SK-N-MC (cell line): ENCODE measurements around the gene PI4KA.
"Not testable (repeated sequence)": the region's sequence is repeated elsewhere in the genome, so short reads cannot be mapped to it uniquely, and the experiment has no call there.

Experiments used
- DNase-seq: peaks from one replicate; pipeline ENCODE4 v3.0.0-alpha.2; 2011; ENCODE audit warnings: low read depth, low spot score
- H3K27ac ChIP-seq: fragments of 200-600 bp; sonication (generic); 2 replicates; pipeline ENCODE4 v1.5.1; 2016; ENCODE audit warnings: mixed run types
- H3K36me3 ChIP-seq: fragments of 200-600 bp; sonication (generic); 2 replicates; pipeline ENCODE4 v1.6.1; 2017; ENCODE audit warnings: antibody characterized with exemption, low read length, mixed read lengths; ENCODE audit not compliant: insufficient read depth
- H3K4me3 ChIP-seq: fragments of 200-600 bp; sonication (generic); 2 replicates; pipeline ENCODE4 v1.5.1; 2016
- H3K9ac ChIP-seq: fragments of 200-600 bp; sonication (generic); 2 replicates; pipeline ENCODE4 v1.8.0; 2017; ENCODE audit warnings: mixed run types, mixed read lengths; ENCODE audit not compliant: insufficient read length
- H3K9me3 ChIP-seq: fragments of 200-600 bp; sonication (generic); 2 replicates; pipeline ENCODE4 v1.6.1; 2017; ENCODE audit warnings: low read depth, mild to moderate bottlenecking, antibody characterized with exemption, low read length, moderate library complexity, mixed read lengths
- EZH2 ChIP-seq: fragments of 200-600 bp; sonication (generic); IDR thresholded peaks from one replicate; pipeline ENCODE4 v1.6.1; 2017; ENCODE audit warnings: antibody characterized with exemption
- FOXP2 ChIP-seq: optimal IDR thresholded peaks from 2 replicates; pipeline ENCODE3; 2011; ENCODE audit warnings: mild to moderate bottlenecking, moderate library complexity; ENCODE audit not compliant: insufficient read depth; ENCODE audit errors: extremely low read length, control extremely low read depth
- POLR2AphosphoS5 ChIP-seq: IDR thresholded peaks from 2 replicates; pipeline ENCODE4 v1.6.1; 2012; ENCODE audit warnings: mild to moderate bottlenecking, low read depth, low read length, borderline replicate concordance

Gene PI4KA

DNA sequence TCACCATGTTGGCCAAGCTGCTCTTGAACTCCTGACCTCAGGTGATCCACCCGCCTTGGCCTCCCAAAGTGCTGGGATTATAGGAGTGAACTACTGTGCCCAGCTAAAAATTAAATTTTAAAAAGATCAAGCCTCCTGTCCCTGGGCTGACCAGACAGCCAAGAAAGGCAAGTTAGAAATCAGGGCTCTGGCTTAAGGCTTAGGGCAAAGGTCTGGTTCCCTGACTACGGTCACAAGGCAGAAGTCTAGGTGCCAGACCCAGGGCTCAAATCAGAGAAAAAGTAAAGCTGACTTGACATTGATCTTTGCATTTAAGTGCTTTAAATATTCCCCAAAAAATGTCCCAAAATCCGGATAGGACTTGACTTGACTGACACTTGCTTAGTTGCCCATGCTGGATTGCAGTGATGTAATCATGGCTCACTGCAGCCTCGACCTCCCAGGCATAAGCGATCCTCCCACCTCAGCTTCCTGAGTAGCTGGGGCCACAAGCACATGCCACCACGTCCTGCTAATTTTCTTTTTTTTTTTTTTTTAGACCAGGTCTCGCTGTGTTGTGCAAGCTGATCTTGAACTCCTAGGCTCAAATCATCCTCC, 41.3 kb upstream of the PI4KA start:
- Histone ChIP-seq H3K36me3 (no peaks in the 10 kb centered on the region), H3K4me3 (no peak overlapping the region), H3K9me3 (no peaks in the 10 kb centered on the region), H3K27ac (no peak overlapping the region), H3K9ac (no peak overlapping the region)
- TF ChIP-seq EZH2 = no peak
- no peak for DNase-seq

DNA sequence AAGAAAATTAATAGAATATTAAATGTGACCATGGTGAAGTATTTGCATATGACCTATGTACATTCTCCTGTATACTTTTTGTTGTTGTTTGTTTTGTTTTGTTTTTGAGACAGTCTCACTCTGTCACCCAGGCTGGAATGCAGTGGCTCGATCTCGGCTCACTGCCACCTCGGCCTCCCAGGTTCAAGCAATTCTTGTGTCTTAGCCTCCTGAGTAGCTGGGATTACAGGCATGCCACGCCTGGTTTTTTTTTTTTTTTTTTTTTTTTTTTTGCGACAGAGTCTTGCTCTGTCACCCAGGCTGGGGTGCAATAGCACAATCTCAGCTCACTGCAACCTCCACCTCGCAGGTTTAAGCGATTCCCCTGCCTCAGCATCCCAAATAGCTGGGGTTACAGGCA, 39.1 kb upstream of the PI4KA start:
- not testable (repeated sequence) for H3K9me3 ChIP-seq, H3K36me3 ChIP-seq, H3K27ac ChIP-seq, DNase-seq, H3K4me3 ChIP-seq, H3K9ac ChIP-seq

DNA sequence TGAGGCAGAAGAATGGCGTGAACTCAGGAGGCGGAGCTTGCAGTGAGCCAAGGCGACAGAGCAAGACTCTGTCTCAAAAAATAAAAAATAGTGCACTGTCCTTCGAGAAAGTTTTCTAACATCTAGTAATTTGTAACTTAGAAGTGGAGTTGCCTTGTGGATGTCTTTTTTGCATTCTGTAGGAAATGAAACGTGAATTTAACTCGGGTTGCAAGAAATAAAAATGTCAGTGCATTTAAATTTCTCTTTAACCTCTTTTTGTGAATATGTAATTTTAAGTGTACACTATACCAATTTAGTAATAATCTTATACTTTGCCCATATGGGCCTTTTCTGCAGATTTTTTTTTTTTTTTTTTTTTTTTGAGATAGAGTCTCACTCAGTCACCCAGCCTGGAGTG, 32.4 kb upstream of the PI4KA start:
- DNase-seq = no peak
- no peak for TF ChIP-seq POLR2AphosphoS5
- TF ChIP-seq FOXP2 = no peak
- TF ChIP-seq EZH2 = no peak
- H3K4me3 ChIP-seq = no peak overlapping the region
- H3K9ac ChIP-seq = no peak overlapping the region
- H3K9me3 ChIP-seq = no peaks in the 10 kb centered on the region
- H3K36me3 ChIP-seq = peaks cover 4% of the 10 kb centered on the region; the same call in 1 of the 2 replicates
- no peak overlapping the region for H3K27ac ChIP-seq

DNA sequence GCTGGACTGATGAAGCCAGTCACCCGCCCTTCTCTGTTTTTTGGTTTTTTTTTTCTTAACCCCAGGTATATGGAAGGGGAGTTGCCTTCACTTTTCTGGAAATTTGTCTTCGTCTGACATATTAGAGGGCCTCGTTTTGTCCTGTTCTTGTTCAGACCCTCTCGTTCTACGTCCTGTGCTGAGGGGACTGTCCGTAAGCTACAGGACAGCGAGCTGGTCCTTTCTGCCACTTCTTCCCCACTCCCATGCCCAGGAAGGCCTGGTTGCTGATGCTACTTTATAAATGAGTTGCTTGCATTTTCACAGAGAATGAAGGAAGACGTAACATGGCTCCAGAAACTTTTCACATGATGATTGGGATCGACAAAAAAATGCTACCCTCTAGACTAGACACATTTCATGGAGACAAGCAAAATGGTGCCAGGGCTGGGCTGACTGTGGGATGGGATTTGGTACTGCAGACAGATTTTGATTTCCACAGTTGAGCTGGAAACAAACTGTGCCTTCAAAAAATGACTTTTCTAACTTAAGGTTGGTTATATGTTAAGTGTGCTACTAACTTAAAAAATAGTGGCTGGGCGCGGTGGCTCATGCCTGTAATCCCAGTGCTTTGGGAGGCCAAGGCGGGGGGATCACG, 31.4 kb upstream of the PI4KA start:
- no peak for DNase-seq
- TF ChIP-seq POLR2AphosphoS5 = no peak
- no peak for TF ChIP-seq FOXP2
- TF ChIP-seq EZH2 = no peak
- no peak overlapping the region for H3K27ac ChIP-seq
- H3K4me3 ChIP-seq = no peak overlapping the region
- H3K36me3 ChIP-seq = peaks cover 4% of the 10 kb centered on the region; the same call in 1 of the 2 replicates
- H3K9ac ChIP-seq = no peak overlapping the region
- no peaks in the 10 kb centered on the region for H3K9me3 ChIP-seq

DNA sequence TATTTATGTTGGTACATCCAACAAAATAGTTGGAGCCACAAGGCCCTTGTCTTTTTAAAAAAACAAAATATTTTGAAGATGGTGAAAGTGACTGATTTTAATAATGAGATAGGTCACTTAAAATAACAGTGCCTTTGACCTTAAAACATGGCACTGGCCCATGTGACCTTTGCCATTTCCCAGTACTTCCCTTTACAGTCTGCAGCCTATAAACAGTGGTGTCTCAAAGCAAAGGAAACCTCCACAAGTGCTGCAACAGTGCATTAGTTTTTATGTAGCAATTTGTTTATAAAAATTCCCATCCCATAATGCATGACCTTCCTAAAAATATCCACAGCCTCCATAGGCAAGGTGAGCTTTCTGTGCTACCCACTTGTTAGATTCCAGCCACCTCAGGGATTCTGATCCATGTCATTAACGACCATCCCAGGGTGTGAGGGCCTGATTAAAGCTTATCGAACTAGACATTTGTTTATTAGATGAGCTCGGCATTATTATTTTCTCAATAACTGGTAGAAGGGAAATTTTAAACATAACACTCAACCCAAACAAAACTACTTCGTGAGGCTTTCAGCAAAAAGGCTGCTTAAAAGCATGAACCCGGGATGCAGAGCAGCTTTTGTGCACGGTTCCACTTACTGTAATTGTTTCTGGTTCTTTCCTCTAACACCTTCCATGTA, 30.6 kb upstream of the PI4KA start:
- no peak for DNase-seq
- Histone ChIP-seq H3K36me3 (peaks cover 4% of the 10 kb centered on the region; the same call in 1 of the 2 replicates), H3K4me3 (no peak overlapping the region), H3K9me3 (no peaks in the 10 kb centered on the region), H3K9ac (no peak overlapping the region), H3K27ac (no peak overlapping the region)
- TF ChIP-seq EZH2 = no peak

DNA sequence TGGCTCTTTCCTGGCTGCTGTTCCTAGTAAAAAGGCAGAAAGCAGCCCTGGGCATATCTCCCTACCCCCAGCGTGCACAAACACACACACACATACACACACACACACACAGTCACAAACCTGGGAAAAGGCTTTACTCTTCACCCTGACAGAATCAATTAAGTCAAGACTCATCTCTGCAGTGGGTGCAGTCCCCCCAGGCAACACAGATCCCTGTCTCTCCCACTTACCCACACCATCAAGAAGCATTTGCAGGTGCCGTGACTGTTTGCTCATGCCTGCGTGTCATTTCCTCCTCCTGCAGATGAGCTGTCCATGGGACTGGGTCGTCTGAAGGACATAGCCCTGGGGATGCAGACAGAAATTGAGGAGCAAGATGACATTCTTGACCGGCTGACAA, 28.8 kb upstream of the PI4KA start:
- Histone ChIP-seq H3K36me3 (peaks cover 8% of the 10 kb centered on the region; the same call in 1 of the 2 replicates), H3K9me3 (no peaks in the 10 kb centered on the region), H3K9ac (no peak overlapping the region), H3K27ac (no peak overlapping the region), H3K4me3 (no peak overlapping the region)
- TF ChIP-seq FOXP2 (no peak), POLR2AphosphoS5 (no peak), EZH2 (no peak)
- DNase-seq = no peak

DNA sequence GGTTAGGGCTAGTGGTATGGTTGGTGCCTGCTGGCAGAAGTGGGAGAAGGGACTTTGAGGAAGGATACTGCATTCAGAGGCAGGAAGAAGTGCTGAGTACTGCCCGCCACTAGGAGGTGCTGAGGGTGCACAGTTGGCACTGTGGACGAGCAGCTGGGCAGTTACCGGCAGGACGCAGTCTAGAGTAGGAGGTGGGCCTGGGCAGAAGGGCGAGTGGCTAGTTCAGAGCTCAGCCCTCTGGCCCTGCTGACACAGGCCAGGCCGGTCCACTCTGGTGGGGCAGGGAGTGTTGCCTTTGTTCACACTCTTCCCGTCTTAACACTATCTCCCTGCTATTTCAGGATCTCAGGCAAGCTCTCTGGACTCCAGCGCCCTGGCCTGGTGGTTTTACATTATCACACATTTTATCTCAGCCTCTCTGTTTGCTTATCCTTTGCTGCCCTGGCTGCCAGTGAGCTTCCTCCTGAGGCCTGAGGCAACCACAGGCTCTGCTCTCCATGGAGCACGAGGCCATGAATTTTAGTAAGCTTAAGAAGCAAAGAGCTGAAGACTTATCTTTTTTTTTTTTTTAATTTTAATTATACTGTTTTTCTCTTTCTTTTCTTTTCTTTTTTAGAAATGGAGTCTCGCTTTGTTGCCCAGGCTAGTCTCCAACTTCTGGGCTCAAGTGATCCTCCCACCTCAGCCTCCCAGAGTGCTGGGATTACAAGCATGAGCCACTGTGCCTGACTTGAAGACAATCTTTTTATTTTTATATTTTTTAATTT, 27.1 kb upstream of the PI4KA start:
- Histone ChIP-seq H3K4me3 (no peak overlapping the region), H3K27ac (no peak overlapping the region), H3K36me3 (peaks cover 8% of the 10 kb centered on the region; the same call in 1 of the 2 replicates), H3K9me3 (no peaks in the 10 kb centered on the region), H3K9ac (no peak overlapping the region)
- no peak for DNase-seq
- TF ChIP-seq POLR2AphosphoS5 (no peak), FOXP2 (no peak), EZH2 (no peak)

DNA sequence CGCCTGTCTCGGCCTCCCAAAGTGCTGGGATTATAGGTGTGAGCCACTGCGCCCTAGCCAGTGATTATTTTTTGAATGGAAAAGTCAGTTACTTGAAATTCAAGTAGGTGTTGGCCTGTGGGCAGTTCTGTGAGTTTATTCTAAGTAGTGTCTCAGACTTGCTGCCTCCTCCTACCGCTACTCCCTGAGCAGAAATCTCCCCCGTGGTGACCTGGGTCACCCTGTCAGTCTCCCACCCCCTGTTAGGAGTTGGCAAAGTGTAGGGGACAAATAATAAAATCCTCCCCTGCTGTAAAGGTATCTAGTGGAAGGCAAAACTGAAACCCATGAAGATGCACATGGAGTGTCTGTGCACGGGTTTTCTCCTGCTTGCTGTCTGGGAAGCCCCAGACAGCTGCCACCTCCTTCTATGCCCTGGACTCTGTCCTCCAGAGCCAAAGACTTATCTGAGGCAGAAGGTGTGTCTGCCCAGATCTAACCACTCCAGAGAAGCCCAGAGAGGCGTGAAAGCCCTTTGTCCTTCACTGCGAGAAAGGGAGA, 26.5 kb upstream of the PI4KA start:
- Histone ChIP-seq H3K9me3 (no peaks in the 10 kb centered on the region), H3K9ac (no peak overlapping the region), H3K27ac (no peak overlapping the region), H3K4me3 (no peak overlapping the region), H3K36me3 (peaks cover 8% of the 10 kb centered on the region; the same call in 1 of the 2 replicates)
- DNase-seq = no peak
- TF ChIP-seq POLR2AphosphoS5 = no peak
- TF ChIP-seq EZH2 = no peak
- TF ChIP-seq FOXP2 = no peak
